ENCODE measurements around the gene ZNF296.

GRCh38 chr19:45035755-45036154 is 40.5 kb downstream of the ZNF296 start:
- TF ChIP-seq, protein P1, sequence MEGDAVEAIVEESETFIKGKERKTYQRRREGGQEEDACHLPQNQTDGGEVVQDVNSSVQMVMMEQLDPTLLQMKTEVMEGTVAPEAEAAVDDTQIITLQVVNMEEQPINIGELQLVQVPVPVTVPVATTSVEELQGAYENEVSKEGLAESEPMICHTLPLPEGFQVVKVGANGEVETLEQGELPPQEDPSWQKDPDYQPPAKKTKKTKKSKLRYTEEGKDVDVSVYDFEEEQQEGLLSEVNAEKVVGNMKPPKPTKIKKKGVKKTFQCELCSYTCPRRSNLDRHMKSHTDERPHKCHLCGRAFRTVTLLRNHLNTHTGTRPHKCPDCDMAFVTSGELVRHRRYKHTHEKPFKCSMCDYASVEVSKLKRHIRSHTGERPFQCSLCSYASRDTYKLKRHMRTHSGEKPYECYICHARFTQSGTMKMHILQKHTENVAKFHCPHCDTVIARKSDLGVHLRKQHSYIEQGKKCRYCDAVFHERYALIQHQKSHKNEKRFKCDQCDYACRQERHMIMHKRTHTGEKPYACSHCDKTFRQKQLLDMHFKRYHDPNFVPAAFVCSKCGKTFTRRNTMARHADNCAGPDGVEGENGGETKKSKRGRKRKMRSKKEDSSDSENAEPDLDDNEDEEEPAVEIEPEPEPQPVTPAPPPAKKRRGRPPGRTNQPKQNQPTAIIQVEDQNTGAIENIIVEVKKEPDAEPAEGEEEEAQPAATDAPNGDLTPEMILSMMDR (IDR thresholded peaks at IDR 0.05) = no peak
- no peak for TF ChIP-seq EZH2phosphoT487 (IDR thresholded peaks at IDR 0.05)

Data from neural progenitor cell (in vitro differentiated cells).